Activated CD8-positive, alpha-beta memory T cell treated with anti-CD3 and anti-CD28 coated beads, Interleukin-2, amount 10 ng/mL, durations not matched to agents 7 days and 5 days (primary cell): ENCODE results near the gene BCL2L2. TPM values are rescaled to one million over a fixed set of nuclear protein-coding genes. Genes with fewer than 3 reads are reported as not detected.

Experiments used
- ATAC-seq: fragments of 150-1000 bp; cut with Tn5 transposase; one replicate; pipeline ENCODE4 v1.10.0; 2021; ENCODE audit warnings: moderate library complexity
- CTCF ChIA-PET: fragments of 350-600 bp; sonication (Branson Sonifier 250); formaldehyde crosslinking; loops from one replicate; lab custom pipeline; 2021; ENCODE audit warnings: antibody characterized with exemption; lab: Charles Lee
- DNase-seq: peaks from one replicate; pipeline ENCODE4 v3.0.0-alpha.2; 2020
- H3K27ac Mint-ChIP-seq: one replicate; pipeline ENCODE4 v1.8.0; 2021; ENCODE audit warnings: mild to moderate bottlenecking, mixed read lengths
- H3K27me3 Mint-ChIP-seq: one replicate; pipeline ENCODE4 v1.8.0; 2021; ENCODE audit warnings: mixed read lengths
- H3K36me3 Mint-ChIP-seq: one replicate; pipeline ENCODE4 v1.8.0; 2021; ENCODE audit warnings: mild to moderate bottlenecking, mixed read lengths
- H3K4me1 Mint-ChIP-seq: one replicate; pipeline ENCODE4 v1.8.0; 2021; ENCODE audit warnings: mixed read lengths
- H3K4me3 Mint-ChIP-seq: one replicate; pipeline ENCODE4 v1.8.0; 2021; ENCODE audit warnings: mild to moderate bottlenecking, moderate library complexity, mixed read lengths
- H3K9me3 Mint-ChIP-seq: one replicate; pipeline ENCODE4 v1.8.0; 2022; ENCODE audit warnings: low read depth, mixed read lengths
- total RNA-seq, 2 experiments: library from RNA; stranded (reverse); gene quantifications; one replicate each; pipeline ENCODE4 v1.2.3, GENCODE V29; 2021

The BCL2L2 gene
- total RNA-seq, 2 experiments from 2014 or later, result 3.1 to 3.7 TPM

GRCh38 chr14:23302290-23303225, 4.1 kb upstream of the BCL2L2 start, which contains the start of gene PPP1R3E:
TSS of gene PPP1R3E (minus strand) at chr14:23302859. CDS start at chr14:23302576, 283 bp downstream.
- H3K4me3 Mint-ChIP-seq, result peak within 1 kb of the TSS; percentile 96
- peaks cover 18% of the 10 kb centered on the region for H3K27me3 Mint-ChIP-seq
- peaks cover 26% of the 10 kb centered on the region for H3K4me1 Mint-ChIP-seq
- H3K27ac Mint-ChIP-seq, result peak within 1 kb of the TSS; percentile 97
- H3K9me3 Mint-ChIP-seq, result no peaks in the 10 kb centered on the region
- ATAC-seq (peak; percentile 46), DNase-seq (peak; percentile 90)
- H3K36me3 Mint-ChIP-seq, result peaks cover 16% of the 10 kb centered on the region
- CTCF ChIA-PET, result interaction anchor here (0.6 to 8.9 kb wide), 13 partner anchors 10 to 295 kb away, joined by 3 to 119 read pairs (median 4); partner anchors contain the start of genes HOMEZ and PABPN1

- H3K27me3 Mint-ChIP-seq, result peaks cover 18% of the 10 kb centered on the region
- peaks cover 2% of the 10 kb centered on the region for H3K36me3 Mint-ChIP-seq
- peak overlapping the region; percentile 59 for H3K4me3 Mint-ChIP-seq
- ATAC-seq, result no peak
- CTCF ChIA-PET, result interaction anchor here (0.6 to 1.8 kb wide), 4 partner anchors 14 to 186 kb away, joined by 3 to 4 read pairs (median 3); partner anchors contain the start of gene PABPN1
- DNase-seq, result no peak
- H3K27ac Mint-ChIP-seq, result peak overlapping the region; percentile 46
- H3K4me1 Mint-ChIP-seq, result peaks cover 16% of the 10 kb centered on the region
- H3K9me3 Mint-ChIP-seq, result no peaks in the 10 kb centered on the region
These were observed 505 bp downstream of the BCL2L2 start for GRCh38 chr14:23307146-23307530.

GRCh38 chr14:23307687-23308644, 1.3 kb downstream of the BCL2L2 start:
- Mint-ChIP-seq H3K4me3 (no peak overlapping the region), H3K27me3 (peaks cover 21% of the 10 kb centered on the region), H3K36me3 (no peaks in the 10 kb centered on the region), H3K4me1 (peaks cover 16% of the 10 kb centered on the region), H3K27ac (no peak overlapping the region), H3K9me3 (no peaks in the 10 kb centered on the region)
- CTCF ChIA-PET, result interaction anchor here (0.6 to 1.8 kb wide), 4 partner anchors 12 to 187 kb away, joined by 3 to 4 read pairs (median 3); partner anchors contain the start of gene PABPN1
- DNase-seq, result peak; percentile 38
- no peak for ATAC-seq

GRCh38 chr14:23308721-23309445, 2.2 kb downstream of the BCL2L2 start:
- Mint-ChIP-seq H3K27ac (no peak overlapping the region), H3K4me1 (peaks cover 12% of the 10 kb centered on the region), H3K4me3 (no peak overlapping the region), H3K27me3 (peaks cover 21% of the 10 kb centered on the region), H3K9me3 (no peaks in the 10 kb centered on the region), H3K36me3 (no peaks in the 10 kb centered on the region)
- no peak for ATAC-seq
- CTCF ChIA-PET, result no interaction called here
- peak; percentile 32 for DNase-seq

GRCh38 chr14:23310546-23310945, 3.9 kb downstream of the BCL2L2 start:
- peaks cover 12% of the 10 kb centered on the region for H3K4me1 Mint-ChIP-seq
- ATAC-seq (no peak), DNase-seq (no peak)
- CTCF ChIA-PET, result interaction anchor here (1.1 kb wide), 1 partner anchor 8 kb away, joined by 4 read pairs; no protein-coding TSS in a partner anchor
- H3K27ac Mint-ChIP-seq, result no peak overlapping the region
- peaks cover 16% of the 10 kb centered on the region for H3K27me3 Mint-ChIP-seq
- H3K4me3 Mint-ChIP-seq, result no peak overlapping the region
- no peaks in the 10 kb centered on the region for H3K36me3 Mint-ChIP-seq
- no peaks in the 10 kb centered on the region for H3K9me3 Mint-ChIP-seq

GRCh38 chr14:23316300-23316699, 9.7 kb downstream of the BCL2L2 start:
- ATAC-seq (no peak), DNase-seq (no peak)
- CTCF ChIA-PET, result no interaction called here
- Mint-ChIP-seq H3K9me3 (no peaks in the 10 kb centered on the region), H3K36me3 (peaks cover 3% of the 10 kb centered on the region), H3K4me3 (no peak overlapping the region), H3K27me3 (peaks cover 3% of the 10 kb centered on the region), H3K4me1 (peaks cover 13% of the 10 kb centered on the region), H3K27ac (no peak overlapping the region)

GRCh38 chr14:23319746-23320583, 13.3 kb downstream of the BCL2L2 start:
- peaks cover 32% of the 10 kb centered on the region for H3K4me1 Mint-ChIP-seq
- no peak for DNase-seq
- H3K9me3 Mint-ChIP-seq, result no peaks in the 10 kb centered on the region
- H3K4me3 Mint-ChIP-seq, result peak overlapping the region; percentile 91
- ATAC-seq, result no peak
- peak overlapping the region; percentile 94 for H3K27ac Mint-ChIP-seq
- peaks cover 26% of the 10 kb centered on the region for H3K36me3 Mint-ChIP-seq
- CTCF ChIA-PET, result interaction anchor here (0.9 to 10.7 kb wide), 15 partner anchors 9 to 251 kb away, joined by 3 to 119 read pairs (median 5); partner anchors contain the start of genes ACIN1, BCL2L2, C14orf119 and HOMEZ
- no peaks in the 10 kb centered on the region for H3K27me3 Mint-ChIP-seq

GRCh38 chr14:23320584-23321571, 14.2 kb downstream of the BCL2L2 start, which contains the start of gene PABPN1:
TSS of gene PABPN1 (plus strand) at chr14:23321457. CDS start at chr14:23321470, 13 bp downstream.
- H3K4me1 Mint-ChIP-seq, result peaks cover 32% of the 10 kb centered on the region
- no peaks in the 10 kb centered on the region for H3K9me3 Mint-ChIP-seq
- peaks cover 32% of the 10 kb centered on the region for H3K36me3 Mint-ChIP-seq
- CTCF ChIA-PET, result interaction anchor here (0.8 to 10.7 kb wide), 19 partner anchors 14 to 327 kb away, joined by 3 to 119 read pairs (median 4); partner anchors contain the start of genes ACIN1, BCL2L2, C14orf119 and HOMEZ
- DNase-seq (peak; percentile 100), ATAC-seq (peak; percentile 90)
- no peaks in the 10 kb centered on the region for H3K27me3 Mint-ChIP-seq
- H3K27ac Mint-ChIP-seq, result peak within 1 kb of the TSS; percentile 94
- peak within 1 kb of the TSS; percentile 91 for H3K4me3 Mint-ChIP-seq

GRCh38 chr14:23321572-23322547, 15.2 kb downstream of the BCL2L2 start:
- ATAC-seq (peak; percentile 0), DNase-seq (peak; percentile 85)
- Mint-ChIP-seq H3K9me3 (no peaks in the 10 kb centered on the region), H3K36me3 (peaks cover 35% of the 10 kb centered on the region), H3K4me3 (peak overlapping the region; percentile 91), H3K4me1 (peaks cover 32% of the 10 kb centered on the region), H3K27ac (peak overlapping the region; percentile 91), H3K27me3 (no peaks in the 10 kb centered on the region)
- CTCF ChIA-PET, result interaction anchor here (0.9 to 10.7 kb wide), 16 partner anchors 13 to 253 kb away, joined by 3 to 119 read pairs (median 5); partner anchors contain the start of genes ACIN1, C14orf119, HOMEZ and PPP1R3E
